K562 (cell line): Measurements from ENCODE around the gene MGRN1.

Experiments
- CTCF ChIP-seq, 3 experiments: IDR thresholded peaks in 2 of 3; conservative IDR thresholded peaks in 1 of 3; 2 replicates each; pipeline ENCODE4 v1.5.1; 2011 to 2012; ENCODE audit warnings: low read length in 3 of 3, mild to moderate bottlenecking in 3 of 3, control low read depth in 2 of 3, improper control_type of control experiment in 1 of 3, inconsistent platforms in 1 of 3, low read depth in 1 of 3, mixed read lengths in 1 of 3, moderate library complexity in 1 of 3; ENCODE audit not compliant: insufficient read depth in 2 of 3
- CXXC5 ChIP-seq: fragments of 250-450 bp; sonication (Bioruptor Pico); IDR thresholded peaks from 2 replicates; pipeline ENCODE4 v1.8.0; 2022; ENCODE audit warnings: inconsistent platforms, mild to moderate bottlenecking, moderate library complexity
- MAZ ChIP-seq, 2 experiments: fragments of 450-650 bp in 1 of 2; sonication (generic) in 1 of 2; formaldehyde crosslinking; IDR thresholded peaks in 1 of 2; conservative IDR thresholded peaks in 1 of 2; 2 replicates each; pipeline versions ENCODE4 v1.4.0 to v1.5.0; 2020; ENCODE audit warnings: mild to moderate bottlenecking in 1 of 2, missing genetic modification reagents in 1 of 2
- MITF ChIP-seq: IDR thresholded peaks from 2 replicates; pipeline ENCODE4 v1.6.1; 2014; ENCODE audit warnings: antibody characterized with exemption
- MXI1 ChIP-seq: IDR thresholded peaks from 2 replicates; pipeline ENCODE4 v1.6.1; 2011; ENCODE audit warnings: low read depth, mild to moderate bottlenecking, improper control_type of control experiment, low read length
- NCOR1 ChIP-seq: fragments of 450-650 bp; IDR thresholded peaks from 2 replicates; pipeline ENCODE4 v1.6.1; 2016; ENCODE audit warnings: mild to moderate bottlenecking, moderate library complexity
- NFIC ChIP-seq: fragments of 450-650 bp; IDR thresholded peaks from 2 replicates; pipeline ENCODE4 v1.6.1; 2017; ENCODE audit warnings: mild to moderate bottlenecking, inconsistent platforms
- PHF8 ChIP-seq: fragments of 200-600 bp; sonication (generic); IDR thresholded peaks from 2 replicates; pipeline ENCODE4 v1.6.1; 2012; ENCODE audit warnings: mixed run types, mild to moderate bottlenecking, inconsistent platforms, low read length, moderate library complexity, borderline replicate concordance
- TEAD1 ChIP-seq, 2 experiments: fragments of 450-650 bp in 1 of 2; sonication (generic) in 1 of 2; formaldehyde crosslinking; IDR thresholded peaks; 2 replicates each; pipeline versions ENCODE4 v1.4.0 to v1.8.0; 2020 to 2022; ENCODE audit warnings: mild to moderate bottlenecking in 2 of 2, missing genetic modification reagents in 1 of 2
- ZNF324 ChIP-seq: fragments of 250-450 bp; sonication (Bioruptor Pico); IDR thresholded peaks from 2 replicates; pipeline ENCODE4 v1.4.0; 2020; ENCODE audit warnings: mild to moderate bottlenecking
- ZNF449 ChIP-seq: fragments of 250-450 bp; sonication (Bioruptor Pico); IDR thresholded peaks from 2 replicates; pipeline ENCODE4 v1.8.0; 2022; ENCODE audit warnings: moderate library complexity, mild to moderate bottlenecking, inconsistent platforms

- TF ChIP-seq NFIC: no peak
- no peak for TF ChIP-seq MXI1
- no peak for TF ChIP-seq CTCF (IDR thresholded peaks at IDR 0.05 in 2 of 3, conservative IDR thresholded peaks at IDR 0.05 in 1 of 3; ENCODE audit: insufficient read depth in 2 of 3, low read depth in 1 of 3, low read length in 3 of 3)
- no peak for TF ChIP-seq CXXC5 (CRISPR knock-in tag)
- no peak for TF ChIP-seq ZNF449 (CRISPR knock-in tag)
- TF ChIP-seq PHF8: no peak
- no peak for TF ChIP-seq MAZ (CRISPR knock-in tag; conservative IDR thresholded peaks at IDR 0.05 in 1 of 2, IDR thresholded peaks at IDR 0.05 in 1 of 2)
- TF ChIP-seq NCOR1: no peak
- no peak for TF ChIP-seq MITF
- no peak for TF ChIP-seq ZNF324 (CRISPR knock-in tag)
- TF ChIP-seq TEAD1 (CRISPR knock-in tag; IDR thresholded peaks at IDR 0.05): no peak
Observed at GRCh38 chr16:4583906-4584305, 40.7 kb upstream of the MGRN1 start.
